Measurements from ENCODE around the gene PTPRG.
A peak's percentile ranks its signal among the peaks of the same experiment; 100 is the strongest.

PTPRG gene

DNA sequence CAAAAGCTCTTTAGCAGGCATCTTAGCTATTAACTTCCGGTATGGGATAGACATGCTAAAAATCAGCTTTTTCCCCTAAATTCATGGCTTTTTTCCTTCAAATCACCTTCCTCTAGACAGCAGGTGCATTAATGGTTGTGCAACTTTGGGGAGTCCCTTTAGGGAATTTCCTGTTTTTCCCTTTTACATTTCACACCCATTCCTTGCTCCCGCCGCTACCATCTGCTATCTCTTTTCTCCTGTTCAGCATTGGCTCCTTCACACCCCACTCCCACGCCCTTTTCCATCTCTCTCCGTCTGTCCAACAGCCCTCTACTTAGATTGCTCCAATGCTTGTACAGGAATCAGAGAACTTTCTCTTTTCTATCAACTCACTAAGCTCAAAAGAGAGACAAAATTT is 768.6 kb downstream of the PTPRG start:
- no peak for DNase-seq

DNA sequence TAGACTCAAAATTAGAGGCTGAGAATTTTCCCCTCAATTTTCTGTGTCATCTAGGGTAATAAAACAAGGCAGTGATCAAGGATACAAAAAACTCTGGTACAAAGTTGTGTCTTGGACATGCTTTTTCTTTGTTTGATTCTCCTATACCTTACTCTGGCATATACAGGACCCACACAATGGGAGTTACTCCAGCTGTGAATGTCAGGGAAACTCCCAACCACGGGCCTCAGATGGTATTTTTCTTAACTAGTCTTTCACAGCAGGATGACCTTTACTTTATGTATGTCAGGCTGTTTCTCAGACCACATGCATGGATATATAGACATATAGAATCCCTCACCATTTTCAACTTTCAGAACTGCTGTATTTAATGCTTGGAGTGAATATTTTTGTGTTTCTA is 770.6 kb downstream of the PTPRG start:
- no peak for DNase-seq

DNA sequence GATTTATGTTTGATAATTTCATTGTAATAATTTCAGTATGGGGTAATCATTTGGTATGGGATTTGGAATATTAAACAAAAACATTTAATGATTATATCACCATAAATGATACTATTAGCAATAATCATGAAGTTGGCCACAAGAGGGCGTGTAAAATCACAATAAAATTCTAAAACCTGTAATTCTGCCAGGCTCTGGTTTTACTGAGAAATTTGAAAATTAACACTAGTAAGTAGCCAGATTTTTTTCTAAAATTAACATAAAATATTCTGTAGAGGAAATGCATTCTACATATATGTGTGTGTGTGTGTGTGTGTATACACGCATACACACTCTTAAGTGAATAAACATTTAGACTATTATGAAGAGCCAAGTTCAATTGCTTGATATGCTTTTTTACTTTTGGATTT is 771.5 kb downstream of the PTPRG start:
- peak; percentile 33 for DNase-seq

DNA sequence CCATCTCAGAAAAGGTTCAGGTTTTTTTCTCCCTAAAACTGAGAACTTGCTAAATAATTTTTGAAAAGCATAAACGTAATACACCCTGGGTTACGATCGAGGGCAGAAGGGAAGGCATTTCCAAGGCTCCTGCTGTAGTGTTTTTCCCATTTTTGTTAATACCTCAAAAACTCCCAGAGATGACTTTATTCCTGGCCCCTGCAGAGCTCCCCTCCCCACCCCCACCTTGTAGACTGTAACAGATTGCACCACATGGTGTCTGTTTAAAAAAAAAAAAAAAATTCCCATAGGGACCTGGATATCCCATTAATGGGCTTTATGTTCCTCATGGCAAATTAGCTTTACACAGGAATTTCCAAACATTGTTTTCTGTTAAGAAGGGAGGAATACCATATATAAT is 773.8 kb downstream of the PTPRG start:
- no peak for DNase-seq

DNA sequence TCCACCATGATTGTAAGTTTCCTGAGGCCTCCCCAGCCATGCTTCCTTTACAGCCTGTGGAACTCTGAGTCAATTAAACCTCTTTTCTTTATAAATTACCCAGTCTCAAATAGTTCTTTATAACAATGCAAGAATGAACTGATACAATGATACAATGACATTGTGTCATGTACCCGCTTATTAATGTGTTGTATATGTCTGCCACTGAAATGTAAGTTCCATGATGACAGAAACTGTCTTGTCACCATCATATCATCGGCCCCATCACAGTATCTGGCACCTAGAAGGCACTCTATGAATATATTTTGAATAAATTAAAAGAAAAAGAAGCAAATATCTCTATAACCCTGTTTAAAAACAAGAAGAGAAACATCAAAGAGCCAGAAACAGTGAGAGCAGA is 782.4 kb downstream of the PTPRG start:
- DNase-seq, result no peak
